DND-41 (cell line): ENCODE data around the gene ZXDC.

Experiments
- EZH2 ChIP-seq: IDR thresholded peaks from 3 replicates; pipeline ENCODE4 v1.6.1; 2012; ENCODE audit warnings: borderline replicate concordance, low read depth, mild to moderate bottlenecking, moderate library complexity, low read length, inconsistent platforms; ENCODE audit not compliant: severe bottlenecking
- TF ChIP-seq, protein P1 (sequence below): IDR thresholded peaks from 2 replicates; pipeline ENCODE4 v1.5.1; 2012; ENCODE audit warnings: borderline replicate concordance, low read length, moderate library complexity, mild to moderate bottlenecking; ENCODE audit not compliant: poor library complexity, severe bottlenecking; ENCODE audit errors: extremely low read depth

DNA sequence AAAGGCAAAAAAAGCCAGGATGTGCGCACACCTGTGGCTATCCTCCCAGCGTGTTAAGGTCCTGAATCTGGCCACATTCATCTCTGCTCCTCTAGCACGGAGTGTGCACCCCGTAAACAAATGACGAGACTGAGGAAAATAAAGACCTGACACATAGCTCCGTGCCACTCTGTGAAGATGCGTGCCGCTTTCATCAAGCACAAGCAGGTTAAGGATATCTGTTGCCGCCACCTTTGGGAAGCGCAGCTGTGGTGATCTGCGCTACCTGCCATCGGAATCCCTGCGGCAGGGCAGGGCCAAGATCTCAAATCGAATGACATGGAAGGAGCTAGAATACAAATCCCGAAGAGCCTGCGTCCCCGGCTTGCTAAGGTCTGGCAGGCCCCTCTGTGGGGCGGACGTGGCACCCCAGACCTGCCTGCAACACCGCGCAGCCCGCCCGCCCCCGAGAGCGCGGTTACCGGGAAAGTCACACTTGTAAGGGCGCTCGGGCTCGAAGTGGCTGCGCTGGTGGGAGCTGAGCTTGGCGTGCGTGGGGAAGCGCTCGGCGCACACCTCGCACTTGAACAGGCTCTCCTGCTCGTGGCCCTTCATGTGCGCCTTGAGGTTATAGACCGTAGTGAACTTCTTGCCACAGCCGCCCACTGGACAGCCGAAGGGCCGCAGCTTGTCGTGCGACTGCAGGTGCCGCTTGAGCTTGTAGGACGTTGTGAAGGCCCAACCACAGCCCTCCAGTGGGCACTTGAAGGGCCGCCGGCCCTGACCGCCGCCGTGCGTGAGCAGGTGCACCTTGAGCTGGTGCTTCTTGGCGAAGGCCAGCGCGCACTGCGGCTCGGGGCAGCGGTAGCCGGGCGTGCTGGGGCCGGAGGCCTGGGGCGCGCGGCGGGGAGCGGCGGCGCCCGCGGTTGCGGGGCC lies 936 bp downstream of the ZXDC start:
- TF ChIP-seq, protein P1, sequence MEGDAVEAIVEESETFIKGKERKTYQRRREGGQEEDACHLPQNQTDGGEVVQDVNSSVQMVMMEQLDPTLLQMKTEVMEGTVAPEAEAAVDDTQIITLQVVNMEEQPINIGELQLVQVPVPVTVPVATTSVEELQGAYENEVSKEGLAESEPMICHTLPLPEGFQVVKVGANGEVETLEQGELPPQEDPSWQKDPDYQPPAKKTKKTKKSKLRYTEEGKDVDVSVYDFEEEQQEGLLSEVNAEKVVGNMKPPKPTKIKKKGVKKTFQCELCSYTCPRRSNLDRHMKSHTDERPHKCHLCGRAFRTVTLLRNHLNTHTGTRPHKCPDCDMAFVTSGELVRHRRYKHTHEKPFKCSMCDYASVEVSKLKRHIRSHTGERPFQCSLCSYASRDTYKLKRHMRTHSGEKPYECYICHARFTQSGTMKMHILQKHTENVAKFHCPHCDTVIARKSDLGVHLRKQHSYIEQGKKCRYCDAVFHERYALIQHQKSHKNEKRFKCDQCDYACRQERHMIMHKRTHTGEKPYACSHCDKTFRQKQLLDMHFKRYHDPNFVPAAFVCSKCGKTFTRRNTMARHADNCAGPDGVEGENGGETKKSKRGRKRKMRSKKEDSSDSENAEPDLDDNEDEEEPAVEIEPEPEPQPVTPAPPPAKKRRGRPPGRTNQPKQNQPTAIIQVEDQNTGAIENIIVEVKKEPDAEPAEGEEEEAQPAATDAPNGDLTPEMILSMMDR: no peak
- TF ChIP-seq EZH2: no peak
